Adipocyte (in vitro differentiated cells): ENCODE data around the gene KIR3DL2.
"Not testable (repeated sequence)": the region's sequence is repeated elsewhere in the genome, so short reads cannot be mapped to it uniquely, and the experiment has no call there.

Experiments
- DNase-seq: peaks from one replicate; pipeline ENCODE4 v3.0.0-alpha.2; 2015; ENCODE audit warnings: low read depth
- H3K27me3 ChIP-seq: replicated peaks from 2 replicates; pipeline ENCODE4 v1.7.0; 2013; ENCODE audit warnings: mild to moderate bottlenecking, low read length, moderate library complexity; ENCODE audit not compliant: control insufficient read depth, insufficient read depth
- H3K36me3 ChIP-seq: 2 replicates; pipeline ENCODE4 v1.7.0; 2013; ENCODE audit warnings: low read length, mild to moderate bottlenecking, moderate library complexity; ENCODE audit not compliant: control insufficient read depth, insufficient read depth, severe bottlenecking
- H3K4me1 ChIP-seq: 2 replicates; pipeline ENCODE4 v1.7.0; 2013; ENCODE audit warnings: mild to moderate bottlenecking, low read length, moderate library complexity; ENCODE audit not compliant: control insufficient read depth, insufficient read depth
- H3K4me3 ChIP-seq: 2 replicates; pipeline ENCODE4 v1.7.0; 2013; ENCODE audit warnings: mild to moderate bottlenecking, low read length, moderate library complexity
- H3K9ac ChIP-seq: 2 replicates; pipeline ENCODE4 v1.7.0; 2013; ENCODE audit warnings: mild to moderate bottlenecking, low read length, moderate library complexity
- H3K9me3 ChIP-seq: 2 replicates; pipeline ENCODE4 v1.7.0; 2013; ENCODE audit warnings: mild to moderate bottlenecking, low read length, moderate library complexity; ENCODE audit not compliant: control insufficient read depth

The KIR3DL2 gene

GRCh38 chr19:54850061-54850640, at the start of gene KIR3DL2:
Gene KIR3DL2, plus strand, starts transcription at chr19:54850443. Its CDS starts 33 bp downstream, at chr19:54850476.
- H3K27me3 ChIP-seq, H3K9me3 ChIP-seq, H3K9ac ChIP-seq, DNase-seq, H3K4me3 ChIP-seq, H3K36me3 ChIP-seq, H3K4me1 ChIP-seq: not testable (repeated sequence)

- DNase-seq, result no peak
- no peak within 1 kb of the TSS for H3K9ac ChIP-seq
- H3K4me3 ChIP-seq, result no peak within 1 kb of the TSS
- peaks cover 5% of the 10 kb centered on the region for H3K9me3 ChIP-seq
- H3K27me3 ChIP-seq, result no peaks in the 10 kb centered on the region
- H3K36me3 ChIP-seq, result no peaks in the 10 kb centered on the region
- no peaks in the 10 kb centered on the region for H3K4me1 ChIP-seq
Observed at GRCh38 chr19:54803410-54803809, 46.8 kb upstream of the KIR3DL2 start, which contains the start of gene KIR2DL4. Gene KIR2DL4, plus strand, starts transcription at chr19:54803610. Its CDS starts 42 bp downstream, at chr19:54803652.

DNA sequence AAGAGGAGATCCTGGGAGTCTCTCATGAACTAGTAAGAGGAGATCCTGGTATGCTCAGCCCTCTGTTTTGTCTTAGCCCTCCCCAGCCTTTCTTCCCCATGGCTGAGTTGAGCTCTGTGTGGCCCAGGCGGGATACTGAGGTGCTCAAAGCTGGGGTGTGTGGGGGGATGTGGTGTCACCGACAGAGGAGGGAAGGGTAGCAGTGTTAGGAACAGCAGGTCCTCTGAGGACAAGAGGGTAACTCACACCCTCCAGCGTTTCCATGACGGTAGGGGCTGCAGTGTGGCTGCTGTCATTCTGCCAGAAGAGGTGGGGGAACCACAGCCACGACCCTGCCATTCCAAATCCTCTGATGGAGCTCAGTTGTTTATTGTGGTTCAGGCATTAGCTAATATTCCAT, 46.1 kb upstream of the KIR3DL2 start:
- Histone ChIP-seq H3K4me3 (no peak overlapping the region), H3K4me1 (no peaks in the 10 kb centered on the region), H3K36me3 (no peaks in the 10 kb centered on the region), H3K9me3 (peaks cover 5% of the 10 kb centered on the region), H3K27me3 (no peaks in the 10 kb centered on the region), H3K9ac (no peak overlapping the region)
- DNase-seq, result no peak

DNA sequence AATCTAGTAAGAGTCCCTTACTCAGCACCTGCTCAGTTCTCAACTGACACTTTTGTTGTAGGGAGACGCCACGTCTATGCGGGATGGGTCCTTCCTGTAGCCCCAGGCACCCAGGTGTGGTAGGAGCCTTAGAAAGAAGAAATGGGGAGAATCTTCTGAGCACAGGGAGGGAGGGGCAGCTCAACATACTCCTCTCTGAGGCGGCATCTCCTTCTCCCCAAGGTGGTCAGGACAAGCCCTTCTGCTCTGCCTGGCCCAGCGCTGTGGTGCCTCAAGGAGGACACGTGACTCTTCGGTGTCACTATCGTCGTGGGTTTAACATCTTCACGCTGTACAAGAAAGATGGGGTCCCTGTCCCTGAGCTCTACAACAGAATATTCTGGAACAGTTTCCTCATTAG, 45.7 kb upstream of the KIR3DL2 start:
- peaks cover under 1% of the 10 kb centered on the region for H3K9me3 ChIP-seq
- H3K4me1 ChIP-seq, result no peaks in the 10 kb centered on the region
- no peak for DNase-seq
- no peak overlapping the region for H3K4me3 ChIP-seq
- no peak overlapping the region for H3K9ac ChIP-seq
- no peaks in the 10 kb centered on the region for H3K36me3 ChIP-seq
- H3K27me3 ChIP-seq, result no peaks in the 10 kb centered on the region

DNA sequence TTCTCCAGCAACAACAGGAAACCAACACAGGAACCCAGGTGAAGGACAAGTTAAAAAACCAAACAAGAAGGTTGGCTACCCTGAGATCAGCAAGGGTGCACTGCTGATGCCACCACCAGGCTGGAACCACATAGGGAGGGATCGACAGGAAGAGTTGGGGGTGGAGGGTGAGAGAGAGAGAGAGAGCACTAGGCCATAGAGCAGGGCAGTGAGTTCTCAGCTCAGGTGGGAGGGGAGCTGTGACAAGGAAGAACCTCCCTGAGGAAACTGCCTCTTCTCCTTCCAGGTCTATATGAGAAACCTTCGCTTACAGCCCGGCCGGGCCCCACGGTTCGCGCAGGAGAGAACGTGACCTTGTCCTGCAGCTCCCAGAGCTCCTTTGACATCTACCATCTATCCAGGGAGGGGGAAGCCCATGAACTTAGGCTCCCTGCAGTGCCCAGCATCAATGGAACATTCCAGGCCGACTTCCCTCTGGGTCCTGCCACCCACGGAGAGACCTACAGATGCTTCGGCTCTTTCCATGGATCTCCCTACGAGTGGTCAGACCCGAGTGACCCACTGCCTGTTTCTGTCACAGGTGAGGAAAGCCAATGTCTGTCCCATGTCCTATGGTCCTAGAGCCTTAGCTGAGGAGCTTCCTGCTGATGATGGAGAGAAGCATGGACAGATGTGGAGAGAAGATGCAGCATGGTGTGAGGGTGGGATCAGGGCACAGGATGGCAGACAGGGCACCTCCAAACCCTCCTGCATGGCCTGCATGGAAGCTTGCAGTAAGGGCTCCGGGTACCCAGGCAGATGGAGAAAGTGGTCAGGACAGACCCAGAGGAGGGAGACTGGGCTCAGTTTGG, 44.4 kb upstream of the KIR3DL2 start:
- no peak overlapping the region for H3K4me3 ChIP-seq
- no peaks in the 10 kb centered on the region for H3K36me3 ChIP-seq
- no peaks in the 10 kb centered on the region for H3K4me1 ChIP-seq
- H3K9ac ChIP-seq, result no peak overlapping the region
- H3K9me3 ChIP-seq, result no peaks in the 10 kb centered on the region
- DNase-seq, result no peak
- H3K27me3 ChIP-seq, result no peaks in the 10 kb centered on the region

GRCh38 chr19:54806516-54806838, 43.8 kb upstream of the KIR3DL2 start:
- H3K36me3 ChIP-seq, result no peaks in the 10 kb centered on the region
- no peaks in the 10 kb centered on the region for H3K4me1 ChIP-seq
- H3K9me3 ChIP-seq, result no peaks in the 10 kb centered on the region
- no peak for DNase-seq
- no peak overlapping the region for H3K4me3 ChIP-seq
- no peak overlapping the region for H3K9ac ChIP-seq
- H3K27me3 ChIP-seq, result no peaks in the 10 kb centered on the region

GRCh38 chr19:54814571-54814970, 35.7 kb upstream of the KIR3DL2 start:
- not testable (repeated sequence) for H3K27me3 ChIP-seq, H3K9me3 ChIP-seq, H3K36me3 ChIP-seq, H3K4me1 ChIP-seq, H3K9ac ChIP-seq, H3K4me3 ChIP-seq, DNase-seq

- H3K4me1 ChIP-seq, H3K9ac ChIP-seq, H3K9me3 ChIP-seq, H3K27me3 ChIP-seq, H3K36me3 ChIP-seq, H3K4me3 ChIP-seq, DNase-seq: not testable (repeated sequence)
Observed at GRCh38 chr19:54816251-54816650, 34.0 kb upstream of the KIR3DL2 start, which contains the start of gene KIR3DL1. Gene KIR3DL1, plus strand, starts transcription at chr19:54816468.

DNA sequence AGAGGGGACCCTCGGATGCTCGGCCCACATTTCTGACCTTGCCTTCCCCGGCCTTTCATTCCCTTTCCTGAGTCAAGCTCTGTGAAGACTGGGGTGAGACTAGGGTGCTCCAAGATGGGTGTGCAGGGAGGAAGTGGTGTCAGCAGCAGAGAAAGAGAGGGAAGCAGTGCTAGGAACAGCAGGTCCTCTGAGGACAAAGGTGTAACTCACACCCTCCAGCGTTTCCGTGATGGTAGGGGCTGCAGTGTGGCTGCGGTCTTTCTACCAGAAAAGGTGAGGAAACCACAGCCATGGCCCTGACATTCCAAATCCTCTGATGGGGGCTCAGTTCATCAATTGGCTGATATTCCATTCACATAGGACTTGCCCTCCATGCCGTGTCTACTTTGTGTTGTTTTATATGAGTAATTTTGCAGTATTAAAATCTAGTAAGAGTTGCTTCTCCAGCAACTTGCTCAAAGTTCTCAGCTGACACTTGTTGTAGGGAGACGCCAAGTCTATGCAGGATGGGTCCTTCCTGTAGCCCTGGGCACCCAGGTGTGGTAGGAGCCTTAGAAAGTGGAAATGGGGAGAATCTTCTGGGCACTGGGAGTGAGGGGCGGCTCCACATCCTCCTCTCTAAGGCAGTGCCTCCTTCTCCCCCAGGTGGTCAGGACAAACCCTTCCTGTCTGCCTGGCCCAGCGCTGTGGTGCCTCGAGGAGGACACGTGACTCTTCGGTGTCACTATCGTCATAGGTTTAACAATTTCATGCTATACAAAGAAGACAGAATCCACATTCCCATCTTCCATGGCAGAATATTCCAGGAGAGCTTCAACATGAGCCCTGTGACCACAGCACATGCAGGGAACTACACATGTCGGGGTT, 32.3 kb upstream of the KIR3DL2 start:
- DNase-seq, result no peak
- H3K27me3 ChIP-seq, result no peaks in the 10 kb centered on the region
- no peak overlapping the region for H3K4me3 ChIP-seq
- H3K36me3 ChIP-seq, result no peaks in the 10 kb centered on the region
- H3K4me1 ChIP-seq, result no peaks in the 10 kb centered on the region
- no peak overlapping the region for H3K9ac ChIP-seq
- H3K9me3 ChIP-seq, result no peaks in the 10 kb centered on the region

DNA sequence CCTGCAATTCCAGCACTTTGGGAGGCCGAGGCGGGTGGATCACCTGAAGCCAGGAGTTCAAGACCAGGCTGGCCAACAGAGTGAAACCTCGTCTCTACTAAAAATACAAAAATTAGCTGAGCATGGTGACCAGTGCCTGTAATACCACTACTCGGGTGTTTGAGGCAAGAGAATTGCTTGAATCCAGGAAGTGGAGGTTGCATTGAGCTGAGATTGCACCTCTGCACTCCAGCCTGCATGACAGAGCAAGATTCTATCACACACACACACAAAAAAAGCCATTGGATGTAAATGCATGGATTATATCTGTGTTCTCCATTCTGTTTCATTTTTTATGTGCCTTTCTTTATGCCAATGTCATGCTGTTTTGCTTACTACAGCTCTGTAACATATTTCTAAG, 25.8 kb upstream of the KIR3DL2 start:
- H3K9ac ChIP-seq, H3K4me3 ChIP-seq, H3K9me3 ChIP-seq, H3K36me3 ChIP-seq, H3K27me3 ChIP-seq, DNase-seq, H3K4me1 ChIP-seq: not testable (repeated sequence)

GRCh38 chr19:54825326-54825725, 24.9 kb upstream of the KIR3DL2 start:
- H3K9ac ChIP-seq, H3K9me3 ChIP-seq, H3K36me3 ChIP-seq, H3K4me3 ChIP-seq, DNase-seq, H3K4me1 ChIP-seq, H3K27me3 ChIP-seq: not testable (repeated sequence)
